Retinal pigment epithelial cell (primary cell): Measurements from ENCODE around the gene TULP3.

ENCODE experiments used
- DNase-seq: peaks from one replicate; pipeline ENCODE4 v3.0.0-alpha.2; 2010; ENCODE audit warnings: low read depth
- H3K4me3 ChIP-seq: 2 replicates; pipeline ENCODE4 v1.5.1; 2011; ENCODE audit warnings: mild to moderate bottlenecking, low read length, control low read depth, moderate library complexity
- CTCF ChIP-seq: conservative IDR thresholded peaks from 2 replicates; pipeline ENCODE4 v1.5.1; 2011; ENCODE audit warnings: low read depth, low read length, control low read depth, inconsistent platforms

TULP3 gene

GRCh38 chr12:2877047-2877952 lies 13.4 kb upstream of the TULP3 start, which contains the start of the genes FOXM1 and RHNO1:
Gene FOXM1, minus strand, starts transcription at chr12:2877174. Its CDS starts 2,696 bp downstream, at chr12:2874478.
Gene RHNO1, plus strand, starts transcription at chr12:2877223. Its CDS starts 8,144 bp downstream, at chr12:2885367.
- no peak for TF ChIP-seq CTCF
- peak; percentile 55 for DNase-seq

GRCh38 chr12:2877953-2878732 lies 12.5 kb upstream of the TULP3 start:
- peak; percentile 68 for DNase-seq
- peak overlapping the region; percentile 94 for H3K4me3 ChIP-seq
- TF ChIP-seq CTCF, result no peak

More at GRCh38 chr12:2877047-2877952, 13.4 kb upstream of the TULP3 start, which contains the start of the genes FOXM1 and RHNO1:
- H3K4me3 ChIP-seq, result peak within 1 kb of the TSS; percentile 94

- DNase-seq, result no peak
- no peak for TF ChIP-seq CTCF
- no peak overlapping the region for H3K4me3 ChIP-seq
These were observed 10.8 kb upstream of the TULP3 start for GRCh38 chr12:2879853-2880252.

GRCh38 chr12:2884810-2885209 lies 5.9 kb upstream of the TULP3 start:
- no peak overlapping the region for H3K4me3 ChIP-seq
- no peak for TF ChIP-seq CTCF

GRCh38 chr12:2886768-2887450 lies 3.8 kb upstream of the TULP3 start:
- DNase-seq, result no peak
- no peak for TF ChIP-seq CTCF
- H3K4me3 ChIP-seq, result no peak overlapping the region

More at GRCh38 chr12:2884810-2885209, 5.9 kb upstream of the TULP3 start:
- no peak for DNase-seq

- DNase-seq, result no peak
- H3K4me3 ChIP-seq, result peak overlapping the region; percentile 87
- TF ChIP-seq CTCF, result no peak
These were observed 697 bp upstream of the TULP3 start for GRCh38 chr12:2890001-2890387.
